T-helper 17 cell (primary cell): ENCODE measurements around the gene CDC73. TPM values are rescaled to one million over a fixed set of nuclear protein-coding genes. Genes with fewer than 3 reads are reported as not detected.
"Not testable (repeated sequence)": the region's sequence is repeated elsewhere in the genome, so short reads cannot be mapped to it uniquely, and the experiment has no call there.

Source experiments
- ATAC-seq: fragments of 150-1000 bp; cut with Tn5 transposase; 2 replicates; pipeline ENCODE4 v1.10.0; 2021; ENCODE audit warnings: mild to moderate bottlenecking, moderate library complexity
- DNase-seq, 3 donors: peaks; one replicate each; pipeline versions ENCODE4 v3.0.0 to v3.0.0-alpha.2; 2020 to 2021
- H3K9me3 ChIP-seq: one replicate; pipeline ENCODE4 v1.7.0; 2013; ENCODE audit warnings: low read length, mild to moderate bottlenecking; ENCODE audit not compliant: control insufficient read depth, poor library complexity, severe bottlenecking
- H3K27ac Mint-ChIP-seq: one replicate; pipeline ENCODE4 v1.8.0; 2022; ENCODE audit warnings: mild to moderate bottlenecking, moderate library complexity, mixed read lengths
- H3K27me3 Mint-ChIP-seq: one replicate; pipeline ENCODE4 v1.8.0; 2022; ENCODE audit warnings: mixed read lengths
- H3K36me3 Mint-ChIP-seq: one replicate; pipeline ENCODE4 v1.8.0; 2022; ENCODE audit warnings: low read depth, mixed read lengths
- H3K4me1 Mint-ChIP-seq: one replicate; pipeline ENCODE4 v1.8.0; 2022; ENCODE audit warnings: mild to moderate bottlenecking, mixed read lengths
- H3K4me3 Mint-ChIP-seq: one replicate; pipeline ENCODE4 v1.8.0; 2022; ENCODE audit warnings: mild to moderate bottlenecking, moderate library complexity, mixed read lengths
- total RNA-seq, 4 donors: library from RNA in 2 of 4; stranded (reverse) in 2 of 4; gene quantifications; one replicate each; pipeline ENCODE4 v1.2.3 and lab custom pipeline; 2022 to 2026

The CDC73 gene
- total RNA-seq, 2 donors from 2014 or later, result 73.2 to 84.9 TPM

GRCh38 chr1:193104907-193105820 is 16.7 kb upstream of the CDC73 start, which contains the start of gene GLRX2:
Gene GLRX2, minus strand, starts transcription at chr1:193105414. Its CDS starts 32 bp downstream, at chr1:193105382.
- peaks cover 2% of the 10 kb centered on the region for H3K36me3 Mint-ChIP-seq
- ATAC-seq, result peak; percentile 94

GRCh38 chr1:193105821-193106177 is 16.0 kb upstream of the CDC73 start:
- H3K4me3 Mint-ChIP-seq, result peak overlapping the region; percentile 92
- H3K27me3 Mint-ChIP-seq, result no peaks in the 10 kb centered on the region
- ATAC-seq (no peak), DNase-seq (no peak)
- peak overlapping the region; percentile 54 for H3K27ac Mint-ChIP-seq
- peaks cover 2% of the 10 kb centered on the region for H3K36me3 Mint-ChIP-seq
- no peaks in the 10 kb centered on the region for H3K9me3 ChIP-seq
- peaks cover 15% of the 10 kb centered on the region for H3K4me1 Mint-ChIP-seq

More at GRCh38 chr1:193104907-193105820, 16.7 kb upstream of the CDC73 start, which contains the start of gene GLRX2:
- Mint-ChIP-seq H3K27me3 (no peaks in the 10 kb centered on the region), H3K27ac (peak within 1 kb of the TSS; percentile 54), H3K4me3 (peak within 1 kb of the TSS; percentile 92), H3K4me1 (peaks cover 15% of the 10 kb centered on the region)
- H3K9me3 ChIP-seq, result no peaks in the 10 kb centered on the region
- peak; percentile 27 to 50 (median 48) for DNase-seq

GRCh38 chr1:193108471-193108870 is 13.4 kb upstream of the CDC73 start:
- DNase-seq (no peak), ATAC-seq (no peak)
- H3K27me3 Mint-ChIP-seq, result no peaks in the 10 kb centered on the region
- peaks cover 10% of the 10 kb centered on the region for H3K4me1 Mint-ChIP-seq
- no peak overlapping the region for H3K27ac Mint-ChIP-seq
- no peaks in the 10 kb centered on the region for H3K9me3 ChIP-seq
- H3K36me3 Mint-ChIP-seq, result peaks cover 2% of the 10 kb centered on the region
- H3K4me3 Mint-ChIP-seq, result no peak overlapping the region

DNA sequence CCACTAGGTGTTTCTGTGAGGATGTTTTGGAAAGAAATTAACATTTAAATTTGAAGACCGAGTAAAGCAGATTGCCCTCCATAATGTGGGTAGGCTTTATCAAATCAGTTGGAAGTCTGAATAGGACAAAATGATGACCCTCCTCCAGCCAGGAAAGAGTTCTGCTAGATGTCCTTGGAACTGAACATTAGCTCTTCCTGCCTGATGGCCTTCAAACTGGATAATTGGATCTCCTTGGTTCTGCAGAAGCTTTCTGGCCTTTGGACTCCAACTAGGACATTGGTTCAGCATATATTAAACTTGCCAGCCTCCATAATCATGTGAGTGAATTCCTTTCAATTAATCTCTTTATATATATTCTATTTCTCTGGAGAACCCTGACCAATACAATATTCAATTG is 12.2 kb upstream of the CDC73 start:
- H3K36me3 Mint-ChIP-seq, result peaks cover 2% of the 10 kb centered on the region
- DNase-seq (no peak), ATAC-seq (no peak)
- H3K4me1 Mint-ChIP-seq, result peaks cover 3% of the 10 kb centered on the region
- no peak overlapping the region for H3K4me3 Mint-ChIP-seq
- no peaks in the 10 kb centered on the region for H3K27me3 Mint-ChIP-seq
- no peak overlapping the region for H3K27ac Mint-ChIP-seq
- H3K9me3 ChIP-seq, result no peaks in the 10 kb centered on the region

- H3K4me1 Mint-ChIP-seq, result peaks cover 3% of the 10 kb centered on the region
These were observed 11.6 kb upstream of the CDC73 start for GRCh38 chr1:193110246-193110645.

GRCh38 chr1:193110864-193111263 is 11.0 kb upstream of the CDC73 start:
- ATAC-seq (no peak), DNase-seq (no peak)
- no peaks in the 10 kb centered on the region for H3K9me3 ChIP-seq
- Mint-ChIP-seq H3K4me1 (no peaks in the 10 kb centered on the region), H3K27me3 (no peaks in the 10 kb centered on the region), H3K36me3 (peaks cover 2% of the 10 kb centered on the region), H3K27ac (no peak overlapping the region), H3K4me3 (no peak overlapping the region)

More at GRCh38 chr1:193110246-193110645, 11.6 kb upstream of the CDC73 start:
- no peak for DNase-seq
- Mint-ChIP-seq H3K27me3 (no peaks in the 10 kb centered on the region), H3K36me3 (peaks cover 2% of the 10 kb centered on the region), H3K4me3 (no peak overlapping the region), H3K27ac (no peak overlapping the region)
- ATAC-seq, result no peak
- no peaks in the 10 kb centered on the region for H3K9me3 ChIP-seq

DNA sequence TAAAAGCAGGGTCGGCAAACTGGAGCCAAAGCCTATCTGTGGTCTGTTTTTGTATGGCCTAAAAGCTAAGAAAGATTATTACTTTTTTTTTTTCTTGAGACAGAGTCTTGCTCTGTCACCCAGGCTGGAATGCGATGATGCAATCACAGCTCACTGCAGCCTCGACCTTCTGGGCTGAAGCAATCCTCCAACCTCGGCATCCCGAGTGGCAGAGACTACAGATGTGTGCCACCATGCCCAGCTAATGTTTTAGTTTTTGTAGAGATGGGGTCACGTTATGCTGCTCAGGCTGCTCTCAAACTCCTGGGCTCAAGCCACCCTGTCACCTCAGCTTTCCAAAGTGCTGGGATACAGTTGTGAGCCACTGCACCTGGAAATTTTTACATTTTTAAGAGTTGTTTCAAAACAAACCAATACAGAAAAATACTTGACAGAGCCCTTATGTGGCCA is 10.2 kb upstream of the CDC73 start:
- Mint-ChIP-seq H3K4me1 (no peaks in the 10 kb centered on the region), H3K36me3 (peaks cover 6% of the 10 kb centered on the region), H3K27me3 (no peaks in the 10 kb centered on the region), H3K27ac (no peak overlapping the region), H3K4me3 (no peak overlapping the region)
- ATAC-seq (no peak), DNase-seq (no peak)
- H3K9me3 ChIP-seq, result no peaks in the 10 kb centered on the region

GRCh38 chr1:193113258-193113991 is 8.4 kb upstream of the CDC73 start:
- DNase-seq (no peak), ATAC-seq (no peak)
- H3K4me1 Mint-ChIP-seq, result peaks cover 2% of the 10 kb centered on the region
- H3K9me3 ChIP-seq, result no peaks in the 10 kb centered on the region
- H3K27ac Mint-ChIP-seq, result no peak overlapping the region
- peaks cover 5% of the 10 kb centered on the region for H3K27me3 Mint-ChIP-seq
- H3K36me3 Mint-ChIP-seq, result peaks cover 6% of the 10 kb centered on the region
- no peak overlapping the region for H3K4me3 Mint-ChIP-seq

- peaks cover 6% of the 10 kb centered on the region for H3K4me1 Mint-ChIP-seq
- no peak overlapping the region for H3K4me3 Mint-ChIP-seq
- H3K9me3 ChIP-seq, result no peaks in the 10 kb centered on the region
- H3K27me3 Mint-ChIP-seq, result peaks cover 5% of the 10 kb centered on the region
- DNase-seq, result no peak
- no peak overlapping the region for H3K27ac Mint-ChIP-seq
- no peak for ATAC-seq
- peaks cover 4% of the 10 kb centered on the region for H3K36me3 Mint-ChIP-seq
These were observed 7.9 kb upstream of the CDC73 start for GRCh38 chr1:193113992-193114332.

DNA sequence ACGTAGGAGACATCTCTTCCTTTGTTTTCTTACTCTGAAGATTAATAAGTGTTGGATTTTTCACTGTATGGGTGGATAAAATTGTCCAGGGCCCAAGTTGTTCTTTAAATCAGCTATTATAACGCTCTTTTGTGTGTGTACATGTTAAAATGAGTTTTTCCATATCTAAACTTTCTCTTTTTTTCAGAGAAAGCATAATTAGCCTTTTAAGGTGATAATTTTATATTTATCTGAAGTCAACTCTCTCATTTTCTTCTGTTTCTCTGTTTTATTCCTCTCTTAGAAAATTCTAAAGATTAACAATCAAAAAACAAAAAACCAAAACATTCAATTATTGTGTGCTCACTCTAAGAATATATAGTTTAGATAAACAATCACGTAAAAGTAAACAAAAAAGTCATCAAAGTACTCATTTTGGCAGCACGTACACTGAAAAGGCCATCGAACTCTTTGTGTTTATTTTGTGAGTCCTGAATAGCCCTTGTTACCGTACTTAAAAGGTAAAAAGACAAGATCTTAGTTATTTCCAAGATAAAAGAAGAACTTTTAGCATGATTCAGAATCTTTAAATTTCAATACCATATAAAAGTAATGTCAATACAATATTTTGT is 7.2 kb upstream of the CDC73 start:
- H3K36me3 Mint-ChIP-seq, result peaks cover 4% of the 10 kb centered on the region
- no peak overlapping the region for H3K4me3 Mint-ChIP-seq
- no peak for DNase-seq
- ATAC-seq, result no peak
- peaks cover 5% of the 10 kb centered on the region for H3K27me3 Mint-ChIP-seq
- H3K27ac Mint-ChIP-seq, result no peak overlapping the region
- H3K4me1 Mint-ChIP-seq, result peaks cover 10% of the 10 kb centered on the region
- no peaks in the 10 kb centered on the region for H3K9me3 ChIP-seq

GRCh38 chr1:193115629-193116227 is 6.1 kb upstream of the CDC73 start:
- no peak for ATAC-seq
- peaks cover 5% of the 10 kb centered on the region for H3K27me3 Mint-ChIP-seq

GRCh38 chr1:193117167-193117566 is 4.7 kb upstream of the CDC73 start:
- not testable (repeated sequence) for H3K27ac Mint-ChIP-seq, H3K36me3 Mint-ChIP-seq, H3K9me3 ChIP-seq, H3K4me3 Mint-ChIP-seq, H3K27me3 Mint-ChIP-seq, DNase-seq, ATAC-seq
- H3K4me1 Mint-ChIP-seq, result peaks cover 16% of the 10 kb centered on the region

More at GRCh38 chr1:193115629-193116227, 6.1 kb upstream of the CDC73 start:
- no peaks in the 10 kb centered on the region for H3K9me3 ChIP-seq
- peaks cover 4% of the 10 kb centered on the region for H3K36me3 Mint-ChIP-seq
- no peak overlapping the region for H3K4me3 Mint-ChIP-seq
- H3K27ac Mint-ChIP-seq, result no peak overlapping the region
- no peak for DNase-seq
- H3K4me1 Mint-ChIP-seq, result peaks cover 10% of the 10 kb centered on the region

DNA sequence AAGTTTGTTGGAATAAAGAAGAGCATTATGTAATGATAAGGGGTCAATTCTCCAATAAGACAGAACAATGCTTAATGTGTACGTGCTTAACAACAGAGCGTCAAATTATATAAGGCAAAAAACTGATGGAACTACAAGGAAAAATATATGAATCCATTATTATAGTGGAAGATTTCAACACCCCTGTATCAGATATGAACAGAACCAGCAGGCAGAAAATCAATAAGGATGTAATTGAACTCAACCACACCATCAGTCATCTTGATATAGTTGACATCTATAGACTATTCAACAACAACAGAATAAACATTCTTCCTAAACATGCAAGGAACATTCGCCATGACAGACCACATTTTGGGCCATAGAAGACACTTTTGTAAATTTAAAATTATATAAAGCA is 3.6 kb upstream of the CDC73 start:
- Mint-ChIP-seq H3K4me1 (peaks cover 21% of the 10 kb centered on the region), H3K27me3 (peaks cover 5% of the 10 kb centered on the region), H3K27ac (no peak overlapping the region), H3K4me3 (no peak overlapping the region), H3K36me3 (peaks cover 6% of the 10 kb centered on the region)
- no peaks in the 10 kb centered on the region for H3K9me3 ChIP-seq
- ATAC-seq, result no peak
- no peak for DNase-seq
